ENCODE results near the gene ULBP2.
"Not testable (repeated sequence)": the region's sequence is repeated elsewhere in the genome, so short reads cannot be mapped to it uniquely, and the experiment has no call there.

ULBP2 gene

GRCh38 chr6:149917679-149918078 is 24.1 kb upstream of the ULBP2 start:
- Mint-ChIP-seq H3K27me3 (ENCODE audit: low read depth) (peaks cover 53% of the 10 kb centered on the region), H3K4me1 (ENCODE audit: low read depth) (peaks cover 3% of the 10 kb centered on the region), H3K36me3 (ENCODE audit: low read depth) (no peaks in the 10 kb centered on the region), H3K9me3 (no peaks in the 10 kb centered on the region), H3K4me3 (no peak overlapping the region), H3K27ac (no peak overlapping the region)
- no peak for DNase-seq (ENCODE audit: low spot score)

- H3K36me3 Mint-ChIP-seq (ENCODE audit: low read depth) = no peaks in the 10 kb centered on the region
- H3K9me3 Mint-ChIP-seq = no peaks in the 10 kb centered on the region
- H3K4me3 Mint-ChIP-seq = no peak overlapping the region
- no peak for DNase-seq (ENCODE audit: low spot score)
- peaks cover 8% of the 10 kb centered on the region for H3K4me1 Mint-ChIP-seq (ENCODE audit: low read depth)
- H3K27me3 Mint-ChIP-seq (ENCODE audit: low read depth) = peaks cover 54% of the 10 kb centered on the region
- no peak overlapping the region for H3K27ac Mint-ChIP-seq
Observed at GRCh38 chr6:149918151-149918905, 23.5 kb upstream of the ULBP2 start.

- not testable (repeated sequence) for H3K36me3 Mint-ChIP-seq (ENCODE audit: low read depth)
- peaks cover 60% of the 10 kb centered on the region for H3K27me3 Mint-ChIP-seq (ENCODE audit: low read depth)
Observed at GRCh38 chr6:149919126-149919833, 22.5 kb upstream of the ULBP2 start.

GRCh38 chr6:149919834-149920225 is 22.0 kb upstream of the ULBP2 start:
- H3K27me3 Mint-ChIP-seq (ENCODE audit: low read depth) = peaks cover 61% of the 10 kb centered on the region
- no peaks in the 10 kb centered on the region for H3K36me3 Mint-ChIP-seq (ENCODE audit: low read depth)
- no peak for DNase-seq (ENCODE audit: low spot score)
- H3K9me3 Mint-ChIP-seq = no peaks in the 10 kb centered on the region
- peaks cover 9% of the 10 kb centered on the region for H3K4me1 Mint-ChIP-seq (ENCODE audit: low read depth)
- no peak overlapping the region for H3K27ac Mint-ChIP-seq
- H3K4me3 Mint-ChIP-seq = no peak overlapping the region

More at GRCh38 chr6:149919126-149919833, 22.5 kb upstream of the ULBP2 start:
- DNase-seq (ENCODE audit: low spot score); H3K4me3 Mint-ChIP-seq; H3K9me3 Mint-ChIP-seq; H3K27ac Mint-ChIP-seq; H3K4me1 Mint-ChIP-seq (ENCODE audit: low read depth): not testable (repeated sequence)

GRCh38 chr6:149921361-149921760 is 20.5 kb upstream of the ULBP2 start:
- peaks cover 73% of the 10 kb centered on the region for H3K27me3 Mint-ChIP-seq (ENCODE audit: low read depth)
- no peak for DNase-seq (ENCODE audit: low spot score)
- H3K27ac Mint-ChIP-seq = no peak overlapping the region
- no peak overlapping the region for H3K4me3 Mint-ChIP-seq
- H3K9me3 Mint-ChIP-seq = no peaks in the 10 kb centered on the region
- no peaks in the 10 kb centered on the region for H3K36me3 Mint-ChIP-seq (ENCODE audit: low read depth)
- H3K4me1 Mint-ChIP-seq (ENCODE audit: low read depth) = peaks cover 11% of the 10 kb centered on the region

GRCh38 chr6:149922091-149922490 is 19.7 kb upstream of the ULBP2 start:
- Mint-ChIP-seq H3K27me3 (ENCODE audit: low read depth) (peaks cover 77% of the 10 kb centered on the region), H3K4me3 (peak overlapping the region; percentile 44), H3K4me1 (ENCODE audit: low read depth) (peaks cover 12% of the 10 kb centered on the region)
- not testable (repeated sequence) for H3K27ac Mint-ChIP-seq; H3K36me3 Mint-ChIP-seq (ENCODE audit: low read depth); H3K9me3 Mint-ChIP-seq; DNase-seq (ENCODE audit: low spot score)

- Mint-ChIP-seq H3K4me1 (ENCODE audit: low read depth) (peaks cover 12% of the 10 kb centered on the region), H3K9me3 (no peaks in the 10 kb centered on the region), H3K4me3 (peak within 1 kb of the TSS; percentile 85), H3K27ac (no peak within 1 kb of the TSS), H3K36me3 (ENCODE audit: low read depth) (no peaks in the 10 kb centered on the region), H3K27me3 (ENCODE audit: low read depth) (peaks cover 80% of the 10 kb centered on the region)
- peak; percentile 78 for DNase-seq (ENCODE audit: low spot score)
Observed at GRCh38 chr6:149922642-149923326, 19.0 kb upstream of the ULBP2 start, which contains the start of gene RAET1G. TSS of gene RAET1G (minus strand) at chr6:149923121. CDS start at chr6:149923010, 111 bp downstream.

- Mint-ChIP-seq H3K27ac (no peak overlapping the region), H3K4me1 (ENCODE audit: low read depth) (peaks cover 12% of the 10 kb centered on the region), H3K27me3 (ENCODE audit: low read depth) (peaks cover 85% of the 10 kb centered on the region), H3K9me3 (no peaks in the 10 kb centered on the region), H3K4me3 (peak overlapping the region; percentile 85), H3K36me3 (ENCODE audit: low read depth) (no peaks in the 10 kb centered on the region)
- DNase-seq (ENCODE audit: low spot score) = no peak
Observed at GRCh38 chr6:149923327-149923986, 18.4 kb upstream of the ULBP2 start.

GRCh38 chr6:149924206-149924932 is 17.4 kb upstream of the ULBP2 start:
- Mint-ChIP-seq H3K4me3 (peak overlapping the region; percentile 51), H3K4me1 (ENCODE audit: low read depth) (peaks cover 12% of the 10 kb centered on the region), H3K36me3 (ENCODE audit: low read depth) (no peaks in the 10 kb centered on the region), H3K27me3 (ENCODE audit: low read depth) (peaks cover 86% of the 10 kb centered on the region), H3K27ac (no peak overlapping the region), H3K9me3 (no peaks in the 10 kb centered on the region)
- no peak for DNase-seq (ENCODE audit: low spot score)

- H3K27me3 Mint-ChIP-seq (ENCODE audit: low read depth) = peaks cover 89% of the 10 kb centered on the region
- H3K27ac Mint-ChIP-seq = no peak overlapping the region
- DNase-seq (ENCODE audit: low spot score) = no peak
- H3K4me3 Mint-ChIP-seq = no peak overlapping the region
- H3K9me3 Mint-ChIP-seq = no peaks in the 10 kb centered on the region
- H3K4me1 Mint-ChIP-seq (ENCODE audit: low read depth) = peaks cover 12% of the 10 kb centered on the region
- H3K36me3 Mint-ChIP-seq (ENCODE audit: low read depth) = no peaks in the 10 kb centered on the region
Observed at GRCh38 chr6:149924933-149925252, 16.9 kb upstream of the ULBP2 start.

- Mint-ChIP-seq H3K9me3 (no peaks in the 10 kb centered on the region), H3K27me3 (ENCODE audit: low read depth) (peaks cover 89% of the 10 kb centered on the region), H3K27ac (no peak overlapping the region), H3K4me1 (ENCODE audit: low read depth) (peaks cover 12% of the 10 kb centered on the region), H3K4me3 (peak overlapping the region; percentile 64), H3K36me3 (ENCODE audit: low read depth) (no peaks in the 10 kb centered on the region)
- no peak for DNase-seq (ENCODE audit: low spot score)
Observed at GRCh38 chr6:149925253-149925973, 16.4 kb upstream of the ULBP2 start.

- H3K4me3 Mint-ChIP-seq = peak overlapping the region; percentile 64
- peak; percentile 71 for DNase-seq (ENCODE audit: low spot score)
Observed at GRCh38 chr6:149925974-149926777, 15.6 kb upstream of the ULBP2 start.

More at GRCh38 chr6:149925974-149926777, 15.6 kb upstream of the ULBP2 start:
- peaks cover 87% of the 10 kb centered on the region for H3K27me3 Mint-ChIP-seq (ENCODE audit: low read depth)
- no peaks in the 10 kb centered on the region for H3K36me3 Mint-ChIP-seq (ENCODE audit: low read depth)
- H3K27ac Mint-ChIP-seq = no peak overlapping the region
- peaks cover 12% of the 10 kb centered on the region for H3K4me1 Mint-ChIP-seq (ENCODE audit: low read depth)
- H3K9me3 Mint-ChIP-seq = no peaks in the 10 kb centered on the region
